Neuron (in vitro differentiated cells): Measurements from ENCODE around the gene CCR7.
"Not testable (repeated sequence)": the region's sequence is repeated elsewhere in the genome, so short reads cannot be mapped to it uniquely, and the experiment has no call there.

ENCODE experiments used
- H2AFZ ChIP-seq: one replicate; pipeline ENCODE4 v1.6.1; 2013; ENCODE audit warnings: low read depth, mild to moderate bottlenecking, inconsistent platforms, low read length, moderate library complexity
- H3K27me3 ChIP-seq: one replicate; pipeline ENCODE4 v1.6.1; 2013; ENCODE audit warnings: low read length; ENCODE audit not compliant: insufficient read depth
- H3K36me3 ChIP-seq: one replicate; pipeline ENCODE4 v1.6.1; 2013; ENCODE audit warnings: low read length; ENCODE audit not compliant: insufficient read depth
- H3K4me1 ChIP-seq: one replicate; pipeline ENCODE4 v1.6.1; 2013; ENCODE audit warnings: low read length; ENCODE audit not compliant: insufficient read depth
- H3K4me3 ChIP-seq: 2 replicates; pipeline ENCODE4 v1.5.1; 2013; ENCODE audit warnings: mild to moderate bottlenecking, low read length, moderate library complexity
- H3K9me3 ChIP-seq: one replicate; pipeline ENCODE4 v1.6.1; 2013; ENCODE audit warnings: low read length

The CCR7 gene

GRCh38 chr17:40547079-40547784 lies 18.0 kb downstream of the CCR7 start:
- no peak overlapping the region for H2AFZ ChIP-seq
- peaks cover 24% of the 10 kb centered on the region for H3K4me1 ChIP-seq
- H3K4me3 ChIP-seq: no peak overlapping the region

GRCh38 chr17:40546497-40546896 lies 18.8 kb downstream of the CCR7 start:
- not testable (repeated sequence) for H2AFZ ChIP-seq, H3K36me3 ChIP-seq, H3K4me3 ChIP-seq, H3K27me3 ChIP-seq, H3K9me3 ChIP-seq
- peaks cover 31% of the 10 kb centered on the region for H3K4me1 ChIP-seq

More at GRCh38 chr17:40547079-40547784, 18.0 kb downstream of the CCR7 start:
- no peaks in the 10 kb centered on the region for H3K36me3 ChIP-seq
- no peaks in the 10 kb centered on the region for H3K9me3 ChIP-seq
- no peaks in the 10 kb centered on the region for H3K27me3 ChIP-seq

- H3K36me3 ChIP-seq: no peaks in the 10 kb centered on the region
- no peaks in the 10 kb centered on the region for H3K27me3 ChIP-seq
- H3K9me3 ChIP-seq: no peaks in the 10 kb centered on the region
- no peak overlapping the region for H2AFZ ChIP-seq
- H3K4me1 ChIP-seq: peaks cover 31% of the 10 kb centered on the region
- no peak overlapping the region for H3K4me3 ChIP-seq
Observed at GRCh38 chr17:40545660-40546059, 19.6 kb downstream of the CCR7 start.

- H3K4me3 ChIP-seq: no peak overlapping the region
- no peaks in the 10 kb centered on the region for H3K9me3 ChIP-seq
- H3K36me3 ChIP-seq: no peaks in the 10 kb centered on the region
- H3K4me1 ChIP-seq: peaks cover 28% of the 10 kb centered on the region
- peak overlapping the region; percentile 5 for H2AFZ ChIP-seq
- H3K27me3 ChIP-seq: no peaks in the 10 kb centered on the region
Observed at GRCh38 chr17:40542558-40543411, 22.5 kb downstream of the CCR7 start.

- H3K27me3 ChIP-seq: no peaks in the 10 kb centered on the region
- H3K4me3 ChIP-seq: no peak overlapping the region
- no peaks in the 10 kb centered on the region for H3K36me3 ChIP-seq
- no peaks in the 10 kb centered on the region for H3K9me3 ChIP-seq
- H3K4me1 ChIP-seq: peaks cover 22% of the 10 kb centered on the region
- no peak overlapping the region for H2AFZ ChIP-seq
Observed at GRCh38 chr17:40541873-40542557, 23.3 kb downstream of the CCR7 start.

- Histone ChIP-seq H3K36me3 (no peaks in the 10 kb centered on the region), H3K4me3 (no peak overlapping the region), H2AFZ (no peak overlapping the region), H3K27me3 (peaks cover 3% of the 10 kb centered on the region), H3K9me3 (no peaks in the 10 kb centered on the region), H3K4me1 (peaks cover 22% of the 10 kb centered on the region)
Observed at GRCh38 chr17:40541060-40541872, 24.0 kb downstream of the CCR7 start.

- peaks cover 3% of the 10 kb centered on the region for H3K27me3 ChIP-seq
- H2AFZ ChIP-seq: no peak overlapping the region
- H3K36me3 ChIP-seq: no peaks in the 10 kb centered on the region
- H3K9me3 ChIP-seq: no peaks in the 10 kb centered on the region
- H3K4me1 ChIP-seq: peaks cover 22% of the 10 kb centered on the region
- H3K4me3 ChIP-seq: no peak overlapping the region
Observed at GRCh38 chr17:40540448-40540847, 24.8 kb downstream of the CCR7 start.

- Histone ChIP-seq H3K36me3 (no peaks in the 10 kb centered on the region), H3K27me3 (peaks cover 3% of the 10 kb centered on the region), H2AFZ (no peak overlapping the region), H3K9me3 (no peaks in the 10 kb centered on the region), H3K4me1 (peaks cover 22% of the 10 kb centered on the region), H3K4me3 (no peak overlapping the region)
Observed at GRCh38 chr17:40539711-40540411, 25.4 kb downstream of the CCR7 start.

- no peak overlapping the region for H2AFZ ChIP-seq
- no peak overlapping the region for H3K4me3 ChIP-seq
- H3K4me1 ChIP-seq: peaks cover 22% of the 10 kb centered on the region
- H3K36me3 ChIP-seq: no peaks in the 10 kb centered on the region
- peaks cover 3% of the 10 kb centered on the region for H3K27me3 ChIP-seq
- H3K9me3 ChIP-seq: no peaks in the 10 kb centered on the region
Observed at GRCh38 chr17:40538936-40539705, 26.2 kb downstream of the CCR7 start.

- H2AFZ ChIP-seq: no peak overlapping the region
- no peaks in the 10 kb centered on the region for H3K9me3 ChIP-seq
- no peak overlapping the region for H3K4me3 ChIP-seq
- no peaks in the 10 kb centered on the region for H3K36me3 ChIP-seq
- H3K27me3 ChIP-seq: peaks cover 3% of the 10 kb centered on the region
- peaks cover 18% of the 10 kb centered on the region for H3K4me1 ChIP-seq
Observed at GRCh38 chr17:40538019-40538935, 27.0 kb downstream of the CCR7 start.
